ENCODE results near the gene ATP2A3. TPM values are rescaled to one million over a fixed set of nuclear protein-coding genes. Genes with fewer than 3 reads are reported as not detected.

Gene ATP2A3
- total RNA-seq, 6 experiments from 2014 or later: 0.05 to 0.12 (median 0.08) TPM

GRCh38 chr17:3979290-3979611 lies 15.0 kb upstream of the ATP2A3 start:
- H3K27ac Mint-ChIP-seq: no peak overlapping the region
- peaks cover 17% of the 10 kb centered on the region for H3K36me3 Mint-ChIP-seq (ENCODE audit: low read depth)
- no peak overlapping the region for H3K4me3 Mint-ChIP-seq
- peaks cover 12% of the 10 kb centered on the region for H3K27me3 Mint-ChIP-seq (ENCODE audit: insufficient read depth)
- no peak for DNase-seq
- peaks cover 6% of the 10 kb centered on the region for H3K4me1 Mint-ChIP-seq (ENCODE audit: low read depth)
- TF ChIP-seq, protein P1, sequence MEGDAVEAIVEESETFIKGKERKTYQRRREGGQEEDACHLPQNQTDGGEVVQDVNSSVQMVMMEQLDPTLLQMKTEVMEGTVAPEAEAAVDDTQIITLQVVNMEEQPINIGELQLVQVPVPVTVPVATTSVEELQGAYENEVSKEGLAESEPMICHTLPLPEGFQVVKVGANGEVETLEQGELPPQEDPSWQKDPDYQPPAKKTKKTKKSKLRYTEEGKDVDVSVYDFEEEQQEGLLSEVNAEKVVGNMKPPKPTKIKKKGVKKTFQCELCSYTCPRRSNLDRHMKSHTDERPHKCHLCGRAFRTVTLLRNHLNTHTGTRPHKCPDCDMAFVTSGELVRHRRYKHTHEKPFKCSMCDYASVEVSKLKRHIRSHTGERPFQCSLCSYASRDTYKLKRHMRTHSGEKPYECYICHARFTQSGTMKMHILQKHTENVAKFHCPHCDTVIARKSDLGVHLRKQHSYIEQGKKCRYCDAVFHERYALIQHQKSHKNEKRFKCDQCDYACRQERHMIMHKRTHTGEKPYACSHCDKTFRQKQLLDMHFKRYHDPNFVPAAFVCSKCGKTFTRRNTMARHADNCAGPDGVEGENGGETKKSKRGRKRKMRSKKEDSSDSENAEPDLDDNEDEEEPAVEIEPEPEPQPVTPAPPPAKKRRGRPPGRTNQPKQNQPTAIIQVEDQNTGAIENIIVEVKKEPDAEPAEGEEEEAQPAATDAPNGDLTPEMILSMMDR (IDR thresholded peaks at IDR 0.05): no peak
- peaks cover 19% of the 10 kb centered on the region for H3K9me3 Mint-ChIP-seq

DNA sequence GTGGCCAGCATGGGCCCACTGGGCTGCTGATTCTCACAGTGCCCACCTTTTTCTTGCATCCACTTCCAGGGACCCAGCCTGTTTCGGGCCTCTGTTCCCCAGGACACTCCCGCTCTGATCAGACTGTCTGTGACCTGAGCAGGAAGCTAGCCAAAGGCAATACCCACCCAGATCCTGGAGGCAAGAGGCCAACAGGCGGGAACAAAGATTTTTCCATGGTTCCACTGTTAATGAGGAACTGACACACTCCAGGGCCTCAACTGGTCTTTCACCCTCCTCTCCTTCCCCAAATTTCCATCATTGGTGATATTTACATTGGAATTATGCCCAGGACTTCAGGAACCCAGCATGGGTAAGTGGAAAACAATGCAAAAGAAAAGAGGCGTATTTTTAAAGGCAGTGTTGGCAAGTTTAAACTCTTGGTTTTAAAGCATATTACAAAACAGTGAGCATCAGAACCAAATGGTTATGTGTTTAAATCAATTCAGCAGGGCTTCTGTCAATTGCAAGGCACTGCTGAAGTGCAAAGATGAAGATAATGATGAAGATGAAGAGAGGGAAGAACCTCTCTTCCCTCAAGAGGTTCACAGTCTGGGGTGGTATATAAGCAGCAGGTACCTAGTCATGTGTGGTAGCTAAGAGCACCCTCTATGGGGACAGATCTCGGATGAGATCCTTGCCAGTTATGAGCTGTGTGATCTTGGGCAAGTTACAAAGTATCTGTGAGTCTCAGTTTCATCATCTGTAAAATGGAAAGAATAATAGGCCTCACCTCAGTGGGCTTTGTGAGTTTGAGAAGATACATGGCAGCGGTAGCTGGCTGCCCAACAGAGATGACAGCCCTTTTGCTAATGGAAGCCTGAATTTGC lies 14.4 kb upstream of the ATP2A3 start:
- TF ChIP-seq, protein P1 (IDR thresholded peaks at IDR 0.05): no peak
- peaks cover 19% of the 10 kb centered on the region for H3K9me3 Mint-ChIP-seq
- H3K4me3 Mint-ChIP-seq: no peak overlapping the region
- no peak overlapping the region for H3K27ac Mint-ChIP-seq
- DNase-seq: no peak
- H3K36me3 Mint-ChIP-seq (ENCODE audit: low read depth): peaks cover 17% of the 10 kb centered on the region
- peaks cover 3% of the 10 kb centered on the region for H3K4me1 Mint-ChIP-seq (ENCODE audit: low read depth)
- H3K27me3 Mint-ChIP-seq (ENCODE audit: insufficient read depth): peaks cover 12% of the 10 kb centered on the region

GRCh38 chr17:3977387-3977786 lies 13.2 kb upstream of the ATP2A3 start:
- TF ChIP-seq, protein P1 (IDR thresholded peaks at IDR 0.05): no peak
- peaks cover 17% of the 10 kb centered on the region for H3K36me3 Mint-ChIP-seq (ENCODE audit: low read depth)
- DNase-seq: no peak
- H3K4me1 Mint-ChIP-seq (ENCODE audit: low read depth): no peaks in the 10 kb centered on the region
- H3K27ac Mint-ChIP-seq: no peak overlapping the region
- H3K9me3 Mint-ChIP-seq: peaks cover 19% of the 10 kb centered on the region
- H3K4me3 Mint-ChIP-seq: no peak overlapping the region
- peaks cover 12% of the 10 kb centered on the region for H3K27me3 Mint-ChIP-seq (ENCODE audit: insufficient read depth)

DNA sequence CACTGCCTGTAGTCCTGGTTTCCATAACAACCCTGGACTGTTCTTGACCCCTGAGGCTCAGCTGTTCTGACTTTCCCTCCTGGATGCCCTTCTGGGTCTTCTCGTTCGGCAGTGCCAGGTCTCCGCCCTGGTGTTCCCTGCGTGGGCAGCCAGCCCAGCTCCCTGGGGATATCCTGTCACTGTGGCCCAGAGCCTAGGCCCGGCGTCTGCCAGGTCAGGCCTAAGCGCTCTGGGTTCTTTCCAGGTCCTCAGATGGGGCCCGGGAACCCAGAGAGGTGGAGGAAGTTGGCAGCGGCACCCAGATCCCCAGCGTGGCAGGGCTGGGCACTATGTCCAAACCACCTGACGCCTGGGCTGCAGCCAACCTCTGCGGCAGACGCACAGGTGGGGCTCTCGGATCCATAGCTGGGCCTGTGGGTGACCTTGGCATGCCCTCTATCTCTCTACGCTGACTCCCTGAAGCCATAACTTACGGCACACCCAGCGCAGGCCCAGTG lies 12.5 kb upstream of the ATP2A3 start:
- TF ChIP-seq, protein P1 (IDR thresholded peaks at IDR 0.05): no peak
- peaks cover 17% of the 10 kb centered on the region for H3K36me3 Mint-ChIP-seq (ENCODE audit: low read depth)
- no peaks in the 10 kb centered on the region for H3K4me1 Mint-ChIP-seq (ENCODE audit: low read depth)
- H3K27ac Mint-ChIP-seq: no peak overlapping the region
- H3K27me3 Mint-ChIP-seq (ENCODE audit: insufficient read depth): peaks cover 17% of the 10 kb centered on the region
- H3K4me3 Mint-ChIP-seq: no peak overlapping the region
- no peak for DNase-seq
- H3K9me3 Mint-ChIP-seq: peaks cover 19% of the 10 kb centered on the region

DNA sequence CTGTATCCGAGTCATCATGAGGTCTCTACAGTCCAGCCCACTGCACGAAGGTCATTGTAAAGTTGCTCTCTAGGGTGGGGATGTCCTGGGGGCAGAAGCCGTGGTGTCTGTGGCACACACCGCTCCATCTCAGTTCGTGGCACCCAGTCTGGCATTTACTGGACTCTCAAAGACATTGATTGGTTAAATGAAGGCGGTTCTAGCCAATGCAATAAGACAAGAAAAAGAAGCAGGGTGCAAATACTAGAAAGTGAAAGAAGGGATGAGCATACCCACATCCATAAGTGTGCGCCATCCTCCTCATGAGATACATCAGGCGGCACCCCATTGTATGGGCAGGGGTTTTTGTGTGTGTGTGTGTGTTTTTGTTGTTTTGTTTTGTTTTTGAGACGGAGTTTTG lies 10.7 kb upstream of the ATP2A3 start:
- TF ChIP-seq, protein P1 (IDR thresholded peaks at IDR 0.05): no peak
- peaks cover 17% of the 10 kb centered on the region for H3K36me3 Mint-ChIP-seq (ENCODE audit: low read depth)

More for the DNA sequence above, 10.7 kb upstream of the ATP2A3 start:
- no peak for DNase-seq
- Mint-ChIP-seq H3K4me3 (no peak overlapping the region), H3K4me1 (ENCODE audit: low read depth) (no peaks in the 10 kb centered on the region), H3K27ac (no peak overlapping the region), H3K27me3 (ENCODE audit: insufficient read depth) (peaks cover 19% of the 10 kb centered on the region), H3K9me3 (peaks cover 19% of the 10 kb centered on the region)

All from HFFc6 (cell line).